Measurements from ENCODE around the gene IGHMBP2.

DNA sequence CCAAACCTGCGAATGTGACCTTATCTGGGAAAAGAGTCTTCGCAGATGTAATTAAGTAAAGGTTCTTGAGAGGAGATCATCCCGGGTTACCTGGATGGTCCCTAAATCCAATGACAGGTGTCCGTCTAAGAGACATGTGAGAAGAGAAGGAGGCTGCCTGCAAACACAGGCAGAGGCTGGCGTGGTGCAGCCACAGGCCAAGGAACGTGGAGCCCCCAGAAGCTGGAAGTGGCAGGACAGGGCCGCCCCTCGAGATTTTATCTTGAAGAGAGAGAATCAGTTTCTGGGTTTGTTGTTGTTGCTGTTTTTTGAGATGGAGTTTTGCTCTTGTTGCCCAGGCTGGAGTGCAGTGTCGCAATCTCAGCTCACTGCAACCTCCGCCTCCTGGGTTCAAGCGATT, 43.5 kb downstream of the IGHMBP2 start:
- TF ChIP-seq, protein P1, sequence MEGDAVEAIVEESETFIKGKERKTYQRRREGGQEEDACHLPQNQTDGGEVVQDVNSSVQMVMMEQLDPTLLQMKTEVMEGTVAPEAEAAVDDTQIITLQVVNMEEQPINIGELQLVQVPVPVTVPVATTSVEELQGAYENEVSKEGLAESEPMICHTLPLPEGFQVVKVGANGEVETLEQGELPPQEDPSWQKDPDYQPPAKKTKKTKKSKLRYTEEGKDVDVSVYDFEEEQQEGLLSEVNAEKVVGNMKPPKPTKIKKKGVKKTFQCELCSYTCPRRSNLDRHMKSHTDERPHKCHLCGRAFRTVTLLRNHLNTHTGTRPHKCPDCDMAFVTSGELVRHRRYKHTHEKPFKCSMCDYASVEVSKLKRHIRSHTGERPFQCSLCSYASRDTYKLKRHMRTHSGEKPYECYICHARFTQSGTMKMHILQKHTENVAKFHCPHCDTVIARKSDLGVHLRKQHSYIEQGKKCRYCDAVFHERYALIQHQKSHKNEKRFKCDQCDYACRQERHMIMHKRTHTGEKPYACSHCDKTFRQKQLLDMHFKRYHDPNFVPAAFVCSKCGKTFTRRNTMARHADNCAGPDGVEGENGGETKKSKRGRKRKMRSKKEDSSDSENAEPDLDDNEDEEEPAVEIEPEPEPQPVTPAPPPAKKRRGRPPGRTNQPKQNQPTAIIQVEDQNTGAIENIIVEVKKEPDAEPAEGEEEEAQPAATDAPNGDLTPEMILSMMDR (IDR thresholded peaks at IDR 0.05): no peak
- no peak for TF ChIP-seq POLR2A (IDR thresholded peaks at IDR 0.05)
